HCT116 (cell line): ENCODE measurements around the gene C1orf116. TPM values are rescaled to one million over a fixed set of nuclear protein-coding genes. Genes with fewer than 3 reads are reported as not detected.

Experiments
- ATAC-seq: fragments of 200-7000 bp; cut with Tn5 transposase; 2 replicates; pipeline ENCODE4 v1.9.1; 2020; ENCODE audit warnings: mild to moderate bottlenecking, moderate library complexity
- BruUV-seq: library from RNA; stranded (reverse); fragments of 400-500 nt; replicated peaks from 2 replicates; lab custom pipeline; 2021; lab: Mats Ljungman, UMichigan
- CTCF ChIA-PET: fragments of 300-600 bp; sonication (Branson Sonifier 250); formaldehyde crosslinking; loops from one replicate; lab custom pipeline; 2021; ENCODE audit warnings: antibody characterized with exemption; lab: Charles Lee
- POLR2A ChIA-PET: fragments of 300-600, 350-600 bp; sonication (Branson Sonifier 250); formaldehyde crosslinking; loops from one replicate; lab custom pipeline; 2021; ENCODE audit warnings: antibody characterized with exemption; lab: Charles Lee
- RAD21 ChIA-PET, 2 experiments: fragments of 300-600 bp; sonication (Branson Sonifier 250); formaldehyde crosslinking; loops; one replicate each; lab custom pipeline; 2023; ENCODE audit warnings: low total read pairs in 2 of 2; ENCODE audit not compliant: uncharacterized antibody in 2 of 2, unreplicated experiment in 2 of 2, low non-redundant PET in 1 of 2; lab: Charles Lee
- DNase-seq: peaks from one replicate; pipeline ENCODE4 v3.0.0-alpha.2; 2010; ENCODE audit warnings: low read depth, low spot score
- H2AFZ ChIP-seq: fragments of 200-600 bp; shearing (Covaris generic), sonication (generic); 2 replicates; pipeline ENCODE4 v1.6.1; 2017; ENCODE audit warnings: low read depth, mixed run types, mixed read lengths, antibody characterized with exemption, low read length; ENCODE audit not compliant: poor library complexity, severe bottlenecking
- H3K27ac ChIP-seq: 2 replicates; pipeline ENCODE4 v1.5.1; 2012; ENCODE audit warnings: low read depth, low read length
- H3K27me3 ChIP-seq: fragments of 200-600 bp; sonication (generic); 2 replicates; pipeline ENCODE4 v1.6.1; 2016; ENCODE audit warnings: mixed run types, low read length, mixed read lengths; ENCODE audit not compliant: insufficient read depth
- H3K36me3 ChIP-seq, 2 experiments: fragments of 200-500 bp in 1 of 2; fragments of 200-600 bp in 1 of 2; sonication (Bioruptor generic) in 1 of 2; sonication (generic) in 1 of 2; 2 replicates each; pipeline versions ENCODE4 v1.5.1 to v1.6.1; 2014 to 2016; ENCODE audit warnings: low read length in 2 of 2, inconsistent platforms in 1 of 2, mixed read lengths in 1 of 2, mixed run types in 1 of 2; ENCODE audit not compliant: insufficient read depth in 2 of 2, control insufficient read depth in 1 of 2
- H3K4me1 ChIP-seq, 2 experiments: fragments of 200-600 bp in 1 of 2; sonication (generic) in 1 of 2; 2 replicates each; pipeline versions ENCODE4 v1.5.1 to v1.6.1; 2012 to 2017; ENCODE audit warnings: low read length in 2 of 2, inconsistent platforms in 1 of 2, mild to moderate bottlenecking in 1 of 2, mixed read lengths in 1 of 2, mixed run types in 1 of 2, moderate library complexity in 1 of 2; ENCODE audit not compliant: insufficient read depth in 2 of 2, control insufficient read depth in 1 of 2
- H3K4me2 ChIP-seq: fragments of 200-600 bp; sonication (generic); 2 replicates; pipeline ENCODE4 v1.6.1; 2017; ENCODE audit warnings: mixed run types, low read length, mixed read lengths
- H3K4me3 ChIP-seq, 2 experiments: fragments of 200-600 bp in 1 of 2; sonication (generic) in 1 of 2; replicated peaks in 1 of 2; 2 replicates each; pipeline ENCODE4 v1.5.1; 2011 to 2016; ENCODE audit warnings: low read length in 2 of 2, control low read depth in 1 of 2, low read depth in 1 of 2, mild to moderate bottlenecking in 1 of 2, mixed read lengths in 1 of 2, mixed run types in 1 of 2
- H3K79me2 ChIP-seq: fragments of 200-600 bp; sonication (generic); 2 replicates; pipeline ENCODE4 v1.6.1; 2017; ENCODE audit warnings: mild to moderate bottlenecking, mixed run types, low read length, moderate library complexity, mixed read lengths; ENCODE audit not compliant: insufficient read depth
- H3K9ac ChIP-seq: fragments of 200-600 bp; sonication (generic); 2 replicates; pipeline ENCODE4 v1.6.1; 2016; ENCODE audit warnings: low read length, mixed read lengths
- H3K9me2 ChIP-seq: fragments of 200-600 bp; sonication (generic), shearing (Covaris generic); 2 replicates; pipeline ENCODE4 v1.6.1; 2017; ENCODE audit warnings: mixed run types, mild to moderate bottlenecking, moderate library complexity; ENCODE audit not compliant: insufficient read depth
- H3K9me3 ChIP-seq, 2 experiments: fragments of 200-500 bp in 1 of 2; fragments of 200-600 bp in 1 of 2; sonication (Bioruptor generic) in 1 of 2; sonication (generic) in 1 of 2; 2 replicates each; pipeline ENCODE4 v1.6.1; 2014 to 2017; ENCODE audit warnings: low read length in 2 of 2, mixed read lengths in 2 of 2, inconsistent platforms in 1 of 2, low read depth in 1 of 2, mild to moderate bottlenecking in 1 of 2, mixed run types in 1 of 2, moderate library complexity in 1 of 2; ENCODE audit not compliant: control insufficient read depth in 1 of 2, insufficient read depth in 1 of 2
- H4K20me1 ChIP-seq: fragments of 200-600 bp; sonication (generic), shearing (Covaris generic); 2 replicates; pipeline ENCODE4 v1.6.1; 2017; ENCODE audit warnings: mixed run types, mild to moderate bottlenecking, moderate library complexity; ENCODE audit not compliant: insufficient read depth
- CEBPB ChIP-seq: IDR thresholded peaks from 2 replicates; pipeline ENCODE4 v1.6.1; 2012; ENCODE audit warnings: low read depth
- EZH2 ChIP-seq: fragments of 200-600 bp; sonication (generic); IDR thresholded peaks from 2 replicates; pipeline ENCODE4 v1.6.1; 2017; ENCODE audit warnings: antibody characterized with exemption, mixed run types
- EZH2phosphoT487 ChIP-seq: fragments of 200-600 bp; IDR thresholded peaks from 2 replicates; pipeline ENCODE4 v1.6.1; 2018; ENCODE audit warnings: antibody characterized with exemption, borderline replicate concordance
- SIN3A ChIP-seq: IDR thresholded peaks from 2 replicates; pipeline ENCODE4 v1.6.1; 2012; ENCODE audit warnings: low read depth
- YY1 ChIP-seq: IDR thresholded peaks from 2 replicates; pipeline ENCODE4 v1.6.1; 2011; ENCODE audit warnings: low read length, low read depth, moderate library complexity, mild to moderate bottlenecking; ENCODE audit not compliant: insufficient replicate concordance; ENCODE audit errors: extremely low read depth
- ZBTB33 ChIP-seq: IDR thresholded peaks from 2 replicates; pipeline ENCODE4 v1.6.1; 2011; ENCODE audit warnings: mild to moderate bottlenecking, low read length, moderate library complexity; ENCODE audit not compliant: insufficient replicate concordance; ENCODE audit errors: extremely low read depth
- intact Hi-C: fragments of 100-400 bp; cut with micrococcal nuclease; formaldehyde crosslinking; loops from 2 replicates; pipeline ENCODE4 v1.10.0; 2022
- total RNA-seq: library from RNA; stranded (reverse); gene quantifications from one replicate; pipeline ENCODE4 v1.2.1, GENCODE V29; 2021; ENCODE audit not compliant: unreplicated experiment

Gene C1orf116
- total RNA-seq, 1 experiment from 2014 or later = 3.6 TPM

GRCh38 chr1:207022996-207023679 is 9.4 kb downstream of the C1orf116 start:
- no peaks in the 10 kb centered on the region for H3K9me2 ChIP-seq
- no peaks in the 10 kb centered on the region; a peak in 1 of 4 replicates for H3K36me3 ChIP-seq
- ATAC-seq = no peak
- H3K9ac ChIP-seq = no peak overlapping the region
- H3K27ac ChIP-seq = no peak overlapping the region
- TF ChIP-seq EZH2phosphoT487 = no peak
- no peak for TF ChIP-seq EZH2
- TF ChIP-seq YY1 = no peak
- TF ChIP-seq SIN3A = no peak
- TF ChIP-seq CEBPB = no peak
- no peak for TF ChIP-seq ZBTB33
- TF ChIP-seq, all 23 proteins: peak for 0
- ChIA-PET RAD21 (no interaction called here), POLR2A (interaction anchor here (1.2 to 1.4 kb wide), 2 partner anchors 9 to 12 kb away, joined by 4 to 6 read pairs; partner anchors contain the start of gene C1orf116), CTCF (interaction anchor here (1.0 kb wide), 1 partner anchor 9 kb away, joined by 3 read pairs; the partner anchor contains the start of gene C1orf116)
- Histone ChIP-seq H3K4me3 (no peak overlapping the region), H3K4me2 (no peak overlapping the region), H3K9me3 (no peaks in the 10 kb centered on the region), H3K27me3 (no peaks in the 10 kb centered on the region), H4K20me1 (no peaks in the 10 kb centered on the region), H3K4me1 (peaks cover 43 to 95% of the 10 kb centered on the region in 2 experiments), H2AFZ (no peak overlapping the region), H3K79me2 (no peaks in the 10 kb centered on the region)
- DNase-seq = no peak
- BruUV-seq = no TSS peak
- intact Hi-C loops = no loop called here
